Measurements from ENCODE around the gene FBLN5. TPM values are rescaled to one million over a fixed set of nuclear protein-coding genes. Genes with fewer than 3 reads are reported as not detected.

The FBLN5 gene
- polyA plus RNA-seq, 3 donors, result 0.16 TPM; not detected in 2

GRCh38 chr14:91935586-91935985, 11.9 kb downstream of the FBLN5 start:
- TF ChIP-seq CTCF (IDR thresholded peaks at IDR 0.05), result no peak
- Histone ChIP-seq H2AFZ (ENCODE audit: insufficient read depth, low read depth, low read length, poor library complexity, severe bottlenecking) (no peak overlapping the region), H3K36me3 (replicated peaks in 1 of 2; ENCODE audit: control insufficient read depth in 1 of 2, insufficient read depth in 2 of 2, low read length in 2 of 2) (no peaks in the 10 kb centered on the region), H3K9me3 (replicated peaks in 1 of 2; ENCODE audit: control insufficient read depth in 1 of 2, insufficient read depth in 1 of 2, low read length in 2 of 2) (no peaks in the 10 kb centered on the region), H3K79me2 (ENCODE audit: insufficient read depth, low read length) (no peaks in the 10 kb centered on the region), H3K27me3 (ENCODE audit: control insufficient read depth in 2 of 2, insufficient read depth in 2 of 2, low read length in 2 of 2) (no peaks in the 10 kb centered on the region), H3K4me2 (replicated peaks; ENCODE audit: extremely low read depth, low read length, poor library complexity, severe bottlenecking) (no peak overlapping the region), H3K4me1 (ENCODE audit: control insufficient read depth in 1 of 2, insufficient read depth in 2 of 2, low read length in 2 of 2) (no peaks in the 10 kb centered on the region), H4K20me1 (ENCODE audit: insufficient read depth, low read length) (no peaks in the 10 kb centered on the region), H3K4me3 (replicated peaks in 1 of 3; ENCODE audit: low read depth in 2 of 3, low read length in 3 of 3) (no peak overlapping the region), H3K9ac (ENCODE audit: insufficient read depth, low read length, poor library complexity, severe bottlenecking) (no peak overlapping the region), H3K27ac (ENCODE audit: low read depth in 1 of 2, low read length in 2 of 2) (no peak overlapping the region)
- no peak for DNase-seq
- Mint-ChIP-seq H3K4me3 (no peak overlapping the region), H3K9me3 (no peaks in the 10 kb centered on the region), H3K36me3 (no peaks in the 10 kb centered on the region), H3K27me3 (ENCODE audit: low read depth in 3 of 3) (peaks cover 0 to 2% (median 0%) of the 10 kb centered on the region in 3 donors), H3K27ac (no peak overlapping the region), H3K4me1 (peaks cover 11% of the 10 kb centered on the region)
- 78% methylated on average over 4 of the region's 6 CpGs for WGBS (ENCODE audit: insufficient coverage)
- intact Hi-C loops (cut with micrococcal nuclease), result no loop called here

DNA sequence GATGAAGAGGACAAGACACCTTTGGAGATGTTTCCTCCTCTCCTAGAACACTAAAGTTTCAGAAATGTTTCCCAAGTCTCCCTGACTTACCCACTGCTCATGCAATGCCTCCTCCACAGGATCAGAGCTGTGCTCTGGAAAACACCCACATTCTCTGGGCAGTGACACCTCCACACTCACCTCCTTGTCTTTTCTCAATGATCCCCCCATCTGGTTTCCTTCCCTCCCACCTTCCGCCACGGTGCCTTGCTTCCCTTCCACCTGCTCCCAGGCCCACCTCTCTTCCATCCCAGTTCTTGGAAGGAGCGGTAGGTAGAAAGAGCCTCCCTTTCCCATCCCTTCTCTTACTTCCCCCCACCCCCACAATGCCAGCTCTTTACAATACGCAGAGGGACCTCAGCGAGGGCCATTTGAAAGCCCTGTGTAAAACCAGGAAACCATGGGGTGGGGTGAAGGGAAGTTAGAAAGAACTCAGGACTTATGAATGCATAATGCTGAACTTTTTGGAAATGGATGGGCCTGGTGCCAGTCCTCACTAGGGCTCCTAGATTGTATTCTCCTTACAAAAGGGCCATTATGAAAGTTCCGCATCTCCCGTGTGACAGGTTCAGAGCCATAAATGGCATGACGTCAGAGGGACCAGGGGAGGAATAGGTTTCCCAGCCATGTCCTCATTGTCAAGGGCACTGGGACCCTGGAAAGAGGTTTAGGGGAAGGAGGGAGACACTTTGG, 12.8 kb downstream of the FBLN5 start:
- Histone ChIP-seq H3K4me1 (ENCODE audit: control insufficient read depth in 1 of 2, insufficient read depth in 2 of 2, low read length in 2 of 2) (no peaks in the 10 kb centered on the region), H3K9me3 (replicated peaks in 1 of 2; ENCODE audit: control insufficient read depth in 1 of 2, insufficient read depth in 1 of 2, low read length in 2 of 2) (no peaks in the 10 kb centered on the region), H3K79me2 (ENCODE audit: insufficient read depth, low read length) (no peaks in the 10 kb centered on the region), H3K4me2 (replicated peaks; ENCODE audit: extremely low read depth, low read length, poor library complexity, severe bottlenecking) (no peak overlapping the region), H3K9ac (ENCODE audit: insufficient read depth, low read length, poor library complexity, severe bottlenecking) (no peak overlapping the region), H3K27me3 (ENCODE audit: control insufficient read depth in 2 of 2, insufficient read depth in 2 of 2, low read length in 2 of 2) (no peaks in the 10 kb centered on the region), H3K4me3 (replicated peaks in 1 of 3; ENCODE audit: low read depth in 2 of 3, low read length in 3 of 3) (no peak overlapping the region), H3K36me3 (replicated peaks in 1 of 2; ENCODE audit: control insufficient read depth in 1 of 2, insufficient read depth in 2 of 2, low read length in 2 of 2) (no peaks in the 10 kb centered on the region), H2AFZ (ENCODE audit: insufficient read depth, low read depth, low read length, poor library complexity, severe bottlenecking) (no peak overlapping the region), H3K27ac (ENCODE audit: low read depth in 1 of 2, low read length in 2 of 2) (no peak overlapping the region), H4K20me1 (ENCODE audit: insufficient read depth, low read length) (no peaks in the 10 kb centered on the region)
- Mint-ChIP-seq H3K27me3 (ENCODE audit: low read depth in 3 of 3) (peaks cover 0 to 2% (median 0%) of the 10 kb centered on the region in 3 donors), H3K36me3 (no peaks in the 10 kb centered on the region), H3K27ac (no peak overlapping the region), H3K9me3 (no peaks in the 10 kb centered on the region), H3K4me3 (no peak overlapping the region), H3K4me1 (peaks cover 18% of the 10 kb centered on the region)
- intact Hi-C loops (cut with micrococcal nuclease), result no loop called here
- no peak for TF ChIP-seq CTCF (IDR thresholded peaks at IDR 0.05)
- no CpG with 5 or more reads among the region's 8 CpGs for WGBS (ENCODE audit: insufficient coverage)
- DNase-seq, result no peak

All from CD14-positive monocyte (primary cell).